Heart right ventricle (tissue), 16 donors: ENCODE measurements around the gene DSCAM. TPM values are rescaled to one million over a fixed set of nuclear protein-coding genes. Genes with fewer than 3 reads are reported as not detected.

Experiments
- ATAC-seq, 8 donors: fragments of 200-7000 bp; cut with Tn5 transposase; one replicate each; pipeline ENCODE4 v1.9.1; 2020; ENCODE audit warnings: mild to moderate bottlenecking in 8 of 8, moderate library complexity in 8 of 8, moderate number of reproducible peaks in 1 of 8
- DNase-seq, 2 donors: peaks; one replicate each; pipeline ENCODE4 v3.0.0-alpha.2; 2020
- H3K27ac ChIP-seq, 10 donors: fragments of 200-600 bp; sonication (generic) in 2 of 10; one replicate each; pipeline versions ENCODE4 v1.5.0 to v1.8.0; 2020 to 2022; ENCODE audit warnings: mild to moderate bottlenecking in 3 of 10
- H3K27me3 ChIP-seq, 7 donors: fragments of 200-600 bp; one replicate each; pipeline ENCODE4 v1.8.0; 2021 to 2022; ENCODE audit warnings: mild to moderate bottlenecking in 2 of 7
- H3K36me3 ChIP-seq, 9 donors: fragments of 200-600 bp; sonication (generic) in 1 of 9; one replicate each; pipeline versions ENCODE4 v1.5.0 to v1.8.0; 2020 to 2022; ENCODE audit warnings: mild to moderate bottlenecking in 2 of 9
- H3K4me1 ChIP-seq, 9 donors: fragments of 200-600 bp; sonication (generic) in 1 of 9; one replicate each; pipeline versions ENCODE4 v1.5.0 to v1.8.0; 2020 to 2022; ENCODE audit warnings: mild to moderate bottlenecking in 4 of 9
- H3K4me3 ChIP-seq, 10 donors: fragments of 200-600 bp; sonication (generic) in 2 of 10; one replicate each; pipeline versions ENCODE4 v1.5.0 to v1.8.0; 2020 to 2022; ENCODE audit warnings: mild to moderate bottlenecking in 7 of 10, moderate library complexity in 2 of 10
- H3K9me3 ChIP-seq, 11 donors: fragments of 200-600 bp in 10 of 11; sonication (generic) in 2 of 11; one replicate each; pipeline versions ENCODE4 v1.5.0 to v1.8.0; 2013 to 2022; ENCODE audit warnings: mild to moderate bottlenecking in 2 of 11, control low read depth in 1 of 11, moderate library complexity in 1 of 11
- WGBS, 2 donors: extraction: QIAGEN DNeasy Blood & Tissue Kit; methylation state at CpG; one replicate each; pipeline ENCODE4 v1.1.7; 2013; ENCODE audit warnings: inconsistent platforms in 1 of 2; 5-methylcytosine and 5-hydroxymethylcytosine counted together
- intact Hi-C, 10 donors: fragments of 100-400 bp; cut with DNase I; formaldehyde crosslinking; loops; one replicate each; pipeline versions ENCODE4 v1.11.1 to v1.14.2; 2022
- microRNA-seq, 2 donors: library from miRNA; unstranded; fragments of <30 nt; microRNA quantifications; one replicate each; pipeline ENCODE4 v1.2.0, GENCODE V29; 2021
- polyA plus RNA-seq, 2 donors: library from polyadenylated mRNA; stranded (reverse); fragments of 200-250 nt; gene quantifications; one replicate each; pipeline ENCODE4 v1.2.3, GENCODE V29; 2013
- total RNA-seq, 10 donors: library from RNA; stranded (reverse); fragmentation: NEBNext Ultra II Directional in 3 of 10; extraction: Animal tissue kit (Norgen Biotek cat#: 25700) in 3 of 10; gene quantifications; one replicate each; pipeline versions ENCODE4 v1.2.1 to v1.2.4, GENCODE V29; 2021 to 2023
- TF ChIP-seq, protein P1 (sequence below), 9 donors: fragments of 200-600 bp; sonication (generic) in 2 of 9; IDR thresholded peaks; one replicate each; pipeline versions ENCODE4 v1.5.0 to v1.8.0; 2021 to 2022; ENCODE audit warnings: antibody characterized with exemption in 9 of 9, mild to moderate bottlenecking in 5 of 9, moderate library complexity in 1 of 9
- donor health status: Arrhythmogenic right ventricular cardiomyopathy.
- donor health status: ischemic (EF 13 %, LVEDD 7.1; RV severe dilation, severe dysfunction).
- donor health status: healthy with polysubstance abuse.
- donor health status: DM: no; HTN: yes; CAD: no.
- donor health status: DM: no; HTN: no; CAD: no.
- donor health status: ischemic (EF 25% LVEDD 6.9; RV normal size, moderate dysfunction).
- donor health status: ischemic (EF 25% LVEDD 5.7; RV mildly dilated, moderate dysfunction).
- donor health status: healthy.
- donor health status: DM: yes; HTN: yes; CAD: no.
- donor health status: Ischemic cardiomyopathy.
- donor health status: ischemic (EF 35%, LVEDD 5.7; RV mildly dilated, moderate dysfunction).
- donor health status: nonischemic (EF 11% LVEDD 7.7; RV severe dilation, severe dysfunction).
- donor health status: DM: yes; HTN: yes; CAD: no.
- donor health status: PGD.
- donor health status: ischemic (EF 29% LVEDD 5.4; RV normal size, mild dysfunction).
- donor health status: nonischemic (EF 23%, LVEDD 6.1; RV moderate dilation, normal function).

DSCAM gene
- total and polyA plus RNA-seq, 12 donors: 0.03 to 0.04 TPM; not detected in 10

DNA sequence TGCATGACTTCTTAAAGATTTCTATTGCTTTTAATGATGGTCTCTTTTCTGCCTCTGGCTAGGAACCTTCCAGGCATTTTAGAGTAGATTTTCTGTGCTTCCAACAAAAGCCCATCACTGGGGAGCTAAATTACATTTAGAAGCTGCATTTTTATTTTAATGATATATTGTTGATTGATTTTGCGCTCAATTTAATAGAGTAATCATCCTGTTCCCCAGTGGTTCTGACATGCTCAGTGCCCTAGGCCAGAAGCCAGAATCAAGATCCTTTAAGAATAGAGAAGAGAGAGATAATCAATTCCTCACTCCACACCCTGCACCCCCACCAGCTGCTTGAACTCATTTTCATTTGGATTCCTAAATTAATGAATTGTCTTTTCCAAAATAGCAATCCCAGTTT lies 881.9 kb downstream of the DSCAM start:
- intact Hi-C loops: no loop called here
- Histone ChIP-seq H3K9me3 (peaks cover 0 to 22% (median 6%) of the 10 kb centered on the region in 11 donors), H3K27ac (no peak overlapping the region), H3K36me3 (no peaks in the 10 kb centered on the region), H3K4me3 (no peak overlapping the region), H3K27me3 (no peaks in the 10 kb centered on the region), H3K4me1 (no peaks in the 10 kb centered on the region)
- DNase-seq (no peak), ATAC-seq (no peak)
- 97 to 98% methylated on average over 1 of the region's 1 CpG for WGBS, 2 donors
- TF ChIP-seq, protein P1, sequence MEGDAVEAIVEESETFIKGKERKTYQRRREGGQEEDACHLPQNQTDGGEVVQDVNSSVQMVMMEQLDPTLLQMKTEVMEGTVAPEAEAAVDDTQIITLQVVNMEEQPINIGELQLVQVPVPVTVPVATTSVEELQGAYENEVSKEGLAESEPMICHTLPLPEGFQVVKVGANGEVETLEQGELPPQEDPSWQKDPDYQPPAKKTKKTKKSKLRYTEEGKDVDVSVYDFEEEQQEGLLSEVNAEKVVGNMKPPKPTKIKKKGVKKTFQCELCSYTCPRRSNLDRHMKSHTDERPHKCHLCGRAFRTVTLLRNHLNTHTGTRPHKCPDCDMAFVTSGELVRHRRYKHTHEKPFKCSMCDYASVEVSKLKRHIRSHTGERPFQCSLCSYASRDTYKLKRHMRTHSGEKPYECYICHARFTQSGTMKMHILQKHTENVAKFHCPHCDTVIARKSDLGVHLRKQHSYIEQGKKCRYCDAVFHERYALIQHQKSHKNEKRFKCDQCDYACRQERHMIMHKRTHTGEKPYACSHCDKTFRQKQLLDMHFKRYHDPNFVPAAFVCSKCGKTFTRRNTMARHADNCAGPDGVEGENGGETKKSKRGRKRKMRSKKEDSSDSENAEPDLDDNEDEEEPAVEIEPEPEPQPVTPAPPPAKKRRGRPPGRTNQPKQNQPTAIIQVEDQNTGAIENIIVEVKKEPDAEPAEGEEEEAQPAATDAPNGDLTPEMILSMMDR (IDR thresholded peaks at IDR 0.05): no peak

DNA sequence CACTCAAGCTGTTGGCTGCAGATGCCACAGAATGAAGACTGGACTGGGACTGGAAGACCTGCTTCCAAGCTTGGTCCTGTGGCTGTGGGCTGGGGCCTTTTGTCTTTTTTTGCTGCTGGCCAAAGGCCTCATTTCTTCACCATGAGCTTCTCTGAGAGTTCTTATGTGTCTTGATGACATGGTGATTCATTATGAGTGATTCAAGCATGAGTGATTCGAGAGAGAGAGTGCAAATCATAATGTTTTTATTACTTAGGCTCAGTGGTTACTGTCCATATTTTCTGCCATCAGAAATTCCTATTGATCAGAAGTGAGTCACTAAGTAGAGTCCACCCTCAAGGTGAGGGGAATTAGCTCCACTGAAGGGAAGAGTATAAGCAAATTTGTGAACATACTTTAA lies 885.7 kb downstream of the DSCAM start:
- 69 to 81% methylated on average over 1 of the region's 1 CpG for WGBS, 2 donors
- intact Hi-C loops: no loop called here
- Histone ChIP-seq H3K4me3 (no peak overlapping the region), H3K36me3 (no peaks in the 10 kb centered on the region), H3K27me3 (no peaks in the 10 kb centered on the region), H3K27ac (no peak overlapping the region), H3K9me3 (peaks cover 0 to 23% (median 10%) of the 10 kb centered on the region in 11 donors), H3K4me1 (no peaks in the 10 kb centered on the region)
- DNase-seq (no peak), ATAC-seq (no peak)
- TF ChIP-seq, protein P1 (IDR thresholded peaks at IDR 0.05): no peak

Small RNAs within 50 kb of the gene (microRNA-seq; reads per million reads assigned to microRNA genes)
- gene MIR4760: 0 reads per million in 2 donors
